ENCODE results near the gene TXNRD1.
A peak's percentile ranks its signal among the peaks of the same experiment; 100 is the strongest.

Gene TXNRD1

DNA sequence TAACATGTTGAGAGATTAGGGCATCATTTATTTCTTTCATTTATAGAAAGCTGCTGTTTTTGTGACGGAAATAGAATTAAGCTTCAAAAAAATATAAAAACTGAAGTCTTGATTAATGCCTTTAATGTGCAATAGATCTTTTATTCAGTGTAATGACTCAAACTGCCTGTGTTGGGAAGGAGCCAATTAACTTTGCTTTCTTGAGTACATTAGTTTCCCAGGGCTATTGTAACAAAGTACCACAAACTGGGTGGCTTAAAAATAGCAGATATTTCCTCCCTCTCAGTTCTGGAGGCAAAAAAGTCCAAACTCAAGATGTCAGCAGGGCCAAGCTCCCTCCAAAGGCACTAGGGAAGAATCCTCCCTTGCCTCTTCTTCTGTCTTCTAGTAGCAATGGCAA lies 124.6 kb downstream of the TXNRD1 start:
- ATAC-seq = no peak
- TF ChIP-seq ARNTL (CRISPR knock-in tag; IDR thresholded peaks at IDR 0.05; ENCODE audit: borderline replicate concordance, low read depth) (no peak), ZC3H10 (CRISPR knock-in tag; IDR thresholded peaks at IDR 0.05) (peak; percentile 47; the same call in 1 of the 2 replicates)

DNA sequence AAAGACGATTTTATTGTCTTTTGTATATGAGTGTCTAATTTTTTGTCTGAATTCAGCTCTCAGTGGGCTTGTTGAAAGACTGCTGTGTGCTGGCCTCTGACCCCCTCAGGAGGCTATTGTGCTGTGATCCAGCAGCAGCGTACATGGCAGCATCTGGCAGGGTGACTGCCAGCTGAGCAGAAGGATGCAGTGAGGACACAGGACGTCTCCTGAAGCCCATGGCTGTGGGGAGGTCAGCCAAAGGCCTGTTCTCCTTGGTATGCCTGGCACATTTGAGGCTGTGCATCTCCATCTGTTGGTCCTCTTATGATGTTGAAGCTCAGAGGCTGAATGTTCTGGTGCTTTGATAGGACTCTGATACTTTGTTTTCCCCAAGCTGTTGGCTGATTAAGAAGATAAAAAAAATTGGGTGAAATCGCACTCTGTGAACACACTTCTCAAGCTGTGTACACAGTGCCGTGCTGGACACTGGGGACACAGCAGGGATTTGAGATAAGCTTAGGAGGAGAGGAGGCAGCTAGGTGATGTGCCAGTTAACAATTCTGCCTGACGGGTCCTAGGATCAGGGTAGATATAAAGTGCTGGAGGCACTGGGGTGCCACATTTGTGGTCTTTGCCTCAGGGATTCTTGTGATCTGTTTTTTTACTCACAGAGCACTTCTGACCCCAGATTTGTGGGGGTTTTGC lies 125.5 kb downstream of the TXNRD1 start:
- TF ChIP-seq ISL1 (CRISPR knock-in tag; IDR thresholded peaks at IDR 0.05) = no peak
- no peak for ATAC-seq

DNA sequence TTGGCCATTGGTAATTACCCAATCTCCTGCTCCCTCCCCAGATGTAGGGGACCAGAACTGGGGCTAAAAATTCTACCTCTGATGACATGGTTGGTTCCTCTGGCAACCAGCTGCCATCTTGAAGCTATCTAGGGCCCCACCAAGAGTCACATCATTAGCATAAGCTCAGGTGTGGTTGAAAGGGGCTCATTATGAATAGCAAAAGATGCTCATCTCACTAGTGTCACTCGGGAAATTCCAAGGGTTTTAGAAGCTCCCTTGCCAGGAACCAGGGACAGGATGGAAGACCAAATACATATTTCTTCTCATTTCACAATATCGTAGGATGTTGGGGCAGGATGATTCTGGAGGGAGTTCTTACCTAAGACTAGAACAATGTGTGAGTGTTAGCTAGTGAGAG lies 126.6 kb downstream of the TXNRD1 start:
- TF ChIP-seq, protein P1, sequence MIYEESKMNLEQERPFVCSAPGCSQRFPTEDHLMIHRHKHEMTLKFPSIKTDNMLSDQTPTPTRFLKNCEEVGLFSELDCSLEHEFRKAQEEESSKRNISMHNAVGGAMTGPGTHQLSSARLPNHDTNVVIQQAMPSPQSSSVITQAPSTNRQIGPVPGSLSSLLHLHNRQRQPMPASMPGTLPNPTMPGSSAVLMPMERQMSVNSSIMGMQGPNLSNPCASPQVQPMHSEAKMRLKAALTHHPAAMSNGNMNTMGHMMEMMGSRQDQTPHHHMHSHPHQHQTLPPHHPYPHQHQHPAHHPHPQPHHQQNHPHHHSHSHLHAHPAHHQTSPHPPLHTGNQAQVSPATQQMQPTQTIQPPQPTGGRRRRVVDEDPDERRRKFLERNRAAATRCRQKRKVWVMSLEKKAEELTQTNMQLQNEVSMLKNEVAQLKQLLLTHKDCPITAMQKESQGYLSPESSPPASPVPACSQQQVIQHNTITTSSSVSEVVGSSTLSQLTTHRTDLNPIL (CRISPR knock-in tag; IDR thresholded peaks at IDR 0.05; ENCODE audit: low read depth) = no peak
- no peak for TF ChIP-seq TOX (CRISPR knock-in tag; IDR thresholded peaks at IDR 0.05; ENCODE audit: borderline replicate concordance)
- TF ChIP-seq ZNF70 (CRISPR knock-in tag; IDR thresholded peaks at IDR 0.05) = no peak
- TF ChIP-seq, protein P2, sequence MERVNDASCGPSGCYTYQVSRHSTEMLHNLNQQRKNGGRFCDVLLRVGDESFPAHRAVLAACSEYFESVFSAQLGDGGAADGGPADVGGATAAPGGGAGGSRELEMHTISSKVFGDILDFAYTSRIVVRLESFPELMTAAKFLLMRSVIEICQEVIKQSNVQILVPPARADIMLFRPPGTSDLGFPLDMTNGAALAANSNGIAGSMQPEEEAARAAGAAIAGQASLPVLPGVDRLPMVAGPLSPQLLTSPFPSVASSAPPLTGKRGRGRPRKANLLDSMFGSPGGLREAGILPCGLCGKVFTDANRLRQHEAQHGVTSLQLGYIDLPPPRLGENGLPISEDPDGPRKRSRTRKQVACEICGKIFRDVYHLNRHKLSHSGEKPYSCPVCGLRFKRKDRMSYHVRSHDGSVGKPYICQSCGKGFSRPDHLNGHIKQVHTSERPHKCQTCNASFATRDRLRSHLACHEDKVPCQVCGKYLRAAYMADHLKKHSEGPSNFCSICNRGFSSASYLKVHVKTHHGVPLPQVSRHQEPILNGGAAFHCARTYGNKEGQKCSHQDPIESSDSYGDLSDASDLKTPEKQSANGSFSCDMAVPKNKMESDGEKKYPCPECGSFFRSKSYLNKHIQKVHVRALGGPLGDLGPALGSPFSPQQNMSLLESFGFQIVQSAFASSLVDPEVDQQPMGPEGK (CRISPR knock-in tag; IDR thresholded peaks at IDR 0.05; ENCODE audit: borderline replicate concordance) = no peak
- no peak for TF ChIP-seq TCF4 (CRISPR knock-in tag; IDR thresholded peaks at IDR 0.05; ENCODE audit: borderline replicate concordance)
- TF ChIP-seq, protein P3, sequence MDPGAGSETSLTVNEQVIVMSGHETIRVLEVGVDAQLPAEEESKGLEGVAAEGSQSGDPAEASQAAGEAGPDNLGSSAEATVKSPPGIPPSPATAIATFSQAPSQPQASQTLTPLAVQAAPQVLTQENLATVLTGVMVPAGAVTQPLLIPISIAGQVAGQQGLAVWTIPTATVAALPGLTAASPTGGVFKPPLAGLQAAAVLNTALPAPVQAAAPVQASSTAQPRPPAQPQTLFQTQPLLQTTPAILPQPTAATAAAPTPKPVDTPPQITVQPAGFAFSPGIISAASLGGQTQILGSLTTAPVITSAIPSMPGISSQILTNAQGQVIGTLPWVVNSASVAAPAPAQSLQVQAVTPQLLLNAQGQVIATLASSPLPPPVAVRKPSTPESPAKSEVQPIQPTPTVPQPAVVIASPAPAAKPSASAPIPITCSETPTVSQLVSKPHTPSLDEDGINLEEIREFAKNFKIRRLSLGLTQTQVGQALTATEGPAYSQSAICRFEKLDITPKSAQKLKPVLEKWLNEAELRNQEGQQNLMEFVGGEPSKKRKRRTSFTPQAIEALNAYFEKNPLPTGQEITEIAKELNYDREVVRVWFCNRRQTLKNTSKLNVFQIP (CRISPR knock-in tag; IDR thresholded peaks at IDR 0.05; ENCODE audit: borderline replicate concordance, low read depth) = no peak
- TF ChIP-seq ZNF565 (CRISPR knock-in tag; conservative IDR thresholded peaks at IDR 0.05; ENCODE audit: low read depth) = no peak
- TF ChIP-seq GLIS3 (CRISPR knock-in tag; IDR thresholded peaks at IDR 0.05) = no peak
- TF ChIP-seq, protein P4, sequence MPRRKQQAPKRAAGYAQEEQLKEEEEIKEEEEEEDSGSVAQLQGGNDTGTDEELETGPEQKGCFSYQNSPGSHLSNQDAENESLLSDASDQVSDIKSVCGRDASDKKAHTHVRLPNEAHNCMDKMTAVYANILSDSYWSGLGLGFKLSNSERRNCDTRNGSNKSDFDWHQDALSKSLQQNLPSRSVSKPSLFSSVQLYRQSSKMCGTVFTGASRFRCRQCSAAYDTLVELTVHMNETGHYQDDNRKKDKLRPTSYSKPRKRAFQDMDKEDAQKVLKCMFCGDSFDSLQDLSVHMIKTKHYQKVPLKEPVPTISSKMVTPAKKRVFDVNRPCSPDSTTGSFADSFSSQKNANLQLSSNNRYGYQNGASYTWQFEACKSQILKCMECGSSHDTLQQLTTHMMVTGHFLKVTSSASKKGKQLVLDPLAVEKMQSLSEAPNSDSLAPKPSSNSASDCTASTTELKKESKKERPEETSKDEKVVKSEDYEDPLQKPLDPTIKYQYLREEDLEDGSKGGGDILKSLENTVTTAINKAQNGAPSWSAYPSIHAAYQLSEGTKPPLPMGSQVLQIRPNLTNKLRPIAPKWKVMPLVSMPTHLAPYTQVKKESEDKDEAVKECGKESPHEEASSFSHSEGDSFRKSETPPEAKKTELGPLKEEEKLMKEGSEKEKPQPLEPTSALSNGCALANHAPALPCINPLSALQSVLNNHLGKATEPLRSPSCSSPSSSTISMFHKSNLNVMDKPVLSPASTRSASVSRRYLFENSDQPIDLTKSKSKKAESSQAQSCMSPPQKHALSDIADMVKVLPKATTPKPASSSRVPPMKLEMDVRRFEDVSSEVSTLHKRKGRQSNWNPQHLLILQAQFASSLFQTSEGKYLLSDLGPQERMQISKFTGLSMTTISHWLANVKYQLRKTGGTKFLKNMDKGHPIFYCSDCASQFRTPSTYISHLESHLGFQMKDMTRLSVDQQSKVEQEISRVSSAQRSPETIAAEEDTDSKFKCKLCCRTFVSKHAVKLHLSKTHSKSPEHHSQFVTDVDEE (CRISPR knock-in tag; IDR thresholded peaks at IDR 0.05) = no peak
- TF ChIP-seq ZFP3 (CRISPR knock-in tag; IDR thresholded peaks at IDR 0.05) = no peak
- no peak for TF ChIP-seq SNAI2 (CRISPR knock-in tag; IDR thresholded peaks at IDR 0.05)

DNA sequence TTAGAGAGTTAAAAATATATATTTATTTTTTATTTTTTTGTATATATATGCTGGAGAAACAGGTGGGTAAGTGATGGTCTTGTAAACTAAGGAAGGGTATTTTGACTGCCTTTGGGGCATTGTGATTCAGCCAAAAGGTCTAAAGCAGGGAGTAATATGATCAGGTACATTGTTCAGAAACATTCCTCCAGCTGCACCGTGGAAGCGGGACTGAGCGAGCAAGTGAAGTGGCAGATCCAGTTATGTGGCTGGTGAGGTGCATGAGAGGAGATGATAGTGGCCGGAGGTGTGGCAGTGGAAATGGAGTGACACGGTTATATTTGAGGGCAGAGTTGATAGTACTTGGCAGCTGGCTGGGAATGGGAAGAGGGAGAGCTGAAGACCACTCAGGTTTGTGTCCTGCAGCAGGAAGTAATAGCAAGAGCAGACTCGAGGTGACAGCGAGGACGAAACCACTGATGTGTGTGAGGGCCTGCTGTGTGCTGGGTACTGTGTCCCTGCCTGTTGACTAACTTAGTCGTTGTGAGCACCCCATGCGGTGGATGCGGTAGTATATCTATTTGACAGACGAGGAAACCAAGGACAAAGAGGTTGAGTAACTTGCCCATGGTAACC lies 127.2 kb downstream of the TXNRD1 start:
- TF ChIP-seq PPARA (CRISPR knock-in tag; IDR thresholded peaks at IDR 0.05; ENCODE audit: borderline replicate concordance) (no peak), ZC3H10 (CRISPR knock-in tag; IDR thresholded peaks at IDR 0.05) (no peak), BACH2 (CRISPR knock-in tag; IDR thresholded peaks at IDR 0.05; ENCODE audit: borderline replicate concordance) (no peak), ARNTL (CRISPR knock-in tag; IDR thresholded peaks at IDR 0.05; ENCODE audit: borderline replicate concordance, low read depth) (no peak), ZNF70 (CRISPR knock-in tag; IDR thresholded peaks at IDR 0.05) (no peak), OSR1 (CRISPR knock-in tag; IDR thresholded peaks at IDR 0.05) (no peak)
- ATAC-seq = no peak

More for the DNA sequence above, 126.6 kb downstream of the TXNRD1 start:
- ATAC-seq = no peak

DNA sequence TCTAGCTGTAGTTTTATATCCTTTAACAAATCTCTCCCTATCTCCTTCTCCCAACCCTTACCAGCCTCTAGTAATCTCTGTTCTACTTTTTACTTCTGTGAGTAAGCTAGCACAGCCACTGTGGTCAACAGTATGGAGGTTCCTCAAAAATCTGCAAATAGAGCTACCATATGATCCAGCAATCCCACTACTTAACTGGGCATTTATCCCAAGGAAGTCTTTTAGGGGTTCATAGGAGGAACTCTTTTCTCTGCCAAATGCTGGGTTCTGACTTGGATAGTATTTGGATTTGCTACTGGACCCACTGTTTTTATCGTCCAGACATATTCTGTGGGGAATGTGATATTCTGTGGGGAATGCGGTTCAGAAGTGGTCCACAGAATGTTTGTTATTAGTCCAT lies 129.1 kb downstream of the TXNRD1 start:
- ATAC-seq = no peak
- TF ChIP-seq BACH2 (CRISPR knock-in tag; IDR thresholded peaks at IDR 0.05; ENCODE audit: borderline replicate concordance) (no peak), ESRRG (CRISPR knock-in tag; IDR thresholded peaks at IDR 0.05) (no peak), ZNF565 (CRISPR knock-in tag; conservative IDR thresholded peaks at IDR 0.05; ENCODE audit: low read depth) (no peak), RARB (CRISPR knock-in tag; IDR thresholded peaks at IDR 0.05) (no peak)
- TF ChIP-seq, protein P2 (CRISPR knock-in tag; IDR thresholded peaks at IDR 0.05; ENCODE audit: borderline replicate concordance) = no peak
- TF ChIP-seq, protein P5, sequence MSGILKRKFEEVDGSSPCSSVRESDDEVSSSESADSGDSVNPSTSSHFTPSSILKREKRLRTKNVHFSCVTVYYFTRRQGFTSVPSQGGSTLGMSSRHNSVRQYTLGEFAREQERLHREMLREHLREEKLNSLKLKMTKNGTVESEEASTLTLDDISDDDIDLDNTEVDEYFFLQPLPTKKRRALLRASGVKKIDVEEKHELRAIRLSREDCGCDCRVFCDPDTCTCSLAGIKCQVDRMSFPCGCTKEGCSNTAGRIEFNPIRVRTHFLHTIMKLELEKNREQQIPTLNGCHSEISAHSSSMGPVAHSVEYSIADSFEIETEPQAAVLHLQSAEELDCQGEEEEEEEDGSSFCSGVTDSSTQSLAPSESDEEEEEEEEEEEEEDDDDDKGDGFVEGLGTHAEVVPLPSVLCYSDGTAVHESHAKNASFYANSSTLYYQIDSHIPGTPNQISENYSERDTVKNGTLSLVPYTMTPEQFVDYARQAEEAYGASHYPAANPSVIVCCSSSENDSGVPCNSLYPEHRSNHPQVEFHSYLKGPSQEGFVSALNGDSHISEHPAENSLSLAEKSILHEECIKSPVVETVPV (CRISPR knock-in tag; IDR thresholded peaks at IDR 0.05) = no peak

All from SK-N-SH treated with all-trans-retinoic acid at 6 μM for 48 hours (cell line).